ENCODE data around the gene WIPF2. TPM values are rescaled to one million over a fixed set of nuclear protein-coding genes. Genes with fewer than 3 reads are reported as not detected.
A peak's percentile ranks its signal among the peaks of the same experiment; 100 is the strongest.

Gene WIPF2
- total and polyA plus RNA-seq, 8 donors, result 6.3 to 21.7 (median 13.8) TPM

DNA sequence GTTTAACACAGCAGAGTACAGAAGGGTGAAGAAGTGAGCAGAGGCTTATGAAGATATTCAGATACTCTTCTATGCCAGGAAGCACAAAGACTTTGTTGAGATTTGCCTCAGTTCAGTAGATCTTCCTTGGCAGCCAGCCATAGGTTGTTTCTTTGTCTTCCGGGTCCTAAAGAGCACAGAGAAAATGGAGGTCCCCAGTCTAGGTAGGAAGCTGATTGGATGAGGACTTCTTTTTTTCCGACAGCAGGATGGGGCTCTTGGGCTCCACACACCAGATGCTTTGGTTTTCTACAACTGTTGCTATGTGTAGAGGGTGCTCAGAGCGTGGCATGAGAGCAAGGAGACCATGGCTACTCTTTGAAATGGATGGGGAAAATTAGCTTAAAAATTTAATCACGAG, 60.3 kb downstream of the WIPF2 start:
- TF ChIP-seq, protein P1, sequence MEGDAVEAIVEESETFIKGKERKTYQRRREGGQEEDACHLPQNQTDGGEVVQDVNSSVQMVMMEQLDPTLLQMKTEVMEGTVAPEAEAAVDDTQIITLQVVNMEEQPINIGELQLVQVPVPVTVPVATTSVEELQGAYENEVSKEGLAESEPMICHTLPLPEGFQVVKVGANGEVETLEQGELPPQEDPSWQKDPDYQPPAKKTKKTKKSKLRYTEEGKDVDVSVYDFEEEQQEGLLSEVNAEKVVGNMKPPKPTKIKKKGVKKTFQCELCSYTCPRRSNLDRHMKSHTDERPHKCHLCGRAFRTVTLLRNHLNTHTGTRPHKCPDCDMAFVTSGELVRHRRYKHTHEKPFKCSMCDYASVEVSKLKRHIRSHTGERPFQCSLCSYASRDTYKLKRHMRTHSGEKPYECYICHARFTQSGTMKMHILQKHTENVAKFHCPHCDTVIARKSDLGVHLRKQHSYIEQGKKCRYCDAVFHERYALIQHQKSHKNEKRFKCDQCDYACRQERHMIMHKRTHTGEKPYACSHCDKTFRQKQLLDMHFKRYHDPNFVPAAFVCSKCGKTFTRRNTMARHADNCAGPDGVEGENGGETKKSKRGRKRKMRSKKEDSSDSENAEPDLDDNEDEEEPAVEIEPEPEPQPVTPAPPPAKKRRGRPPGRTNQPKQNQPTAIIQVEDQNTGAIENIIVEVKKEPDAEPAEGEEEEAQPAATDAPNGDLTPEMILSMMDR (IDR thresholded peaks at IDR 0.05), result no peak
- ATAC-seq, result no peak
- Histone ChIP-seq H3K4me1 (peaks cover 0 to 5% (median 3%) of the 10 kb centered on the region in 3 donors), H3K9me3 (no peaks in the 10 kb centered on the region), H3K27ac (no peak overlapping the region), H3K27me3 (no peaks in the 10 kb centered on the region), H3K4me3 (no peak overlapping the region), H3K36me3 (peaks cover 11 to 62% (median 23%) of the 10 kb centered on the region in 3 donors)
- WGBS, 2 donors, result 91 to 98% methylated on average over 4 of the region's 4 CpGs
- FAIRE-seq, result no peak
- no peak for DNase-seq
- intact Hi-C loops (cut with DNase I), result no loop called here

DNA sequence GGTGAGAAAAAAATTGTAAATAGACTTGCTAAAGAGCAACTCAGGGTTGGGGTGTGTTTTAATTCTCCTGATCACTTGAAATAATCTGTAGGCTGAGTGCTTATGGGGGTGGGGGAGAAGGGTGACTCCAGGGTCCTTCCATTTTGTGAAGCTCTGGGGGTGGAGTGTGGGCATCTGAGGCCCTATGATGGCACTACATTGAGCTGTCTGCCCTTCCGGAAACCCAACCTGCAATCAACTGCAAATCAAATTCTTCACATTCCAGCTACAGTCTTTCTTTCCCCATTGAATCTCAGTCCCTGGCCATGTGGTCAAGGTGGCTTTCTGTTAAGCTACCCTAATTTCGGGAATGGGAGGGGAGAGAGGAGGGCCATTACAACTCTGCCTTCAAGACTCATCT, 62.6 kb downstream of the WIPF2 start:
- intact Hi-C loops (cut with DNase I), result loop anchor here in 1 of 3 donors (10.0 kb wide), 1 partner anchor 77 kb away; no protein-coding TSS in a partner anchor
- H3K36me3 ChIP-seq, result peaks cover 9 to 44% (median 17%) of the 10 kb centered on the region in 3 donors
- DNase-seq (no peak), ATAC-seq (no peak), FAIRE-seq (no peak)
- 71 to 74% methylated on average over 2 of the region's 2 CpGs for WGBS, 2 donors
- H3K4me3 ChIP-seq, result no peak overlapping the region
- H3K4me1 ChIP-seq, result peaks cover 0 to 5% (median 5%) of the 10 kb centered on the region in 3 donors
- H3K9me3 ChIP-seq, result no peaks in the 10 kb centered on the region
- TF ChIP-seq, protein P1 (IDR thresholded peaks at IDR 0.05), result no peak
- H3K27me3 ChIP-seq, result no peaks in the 10 kb centered on the region
- H3K27ac ChIP-seq, result no peak overlapping the region

DNA sequence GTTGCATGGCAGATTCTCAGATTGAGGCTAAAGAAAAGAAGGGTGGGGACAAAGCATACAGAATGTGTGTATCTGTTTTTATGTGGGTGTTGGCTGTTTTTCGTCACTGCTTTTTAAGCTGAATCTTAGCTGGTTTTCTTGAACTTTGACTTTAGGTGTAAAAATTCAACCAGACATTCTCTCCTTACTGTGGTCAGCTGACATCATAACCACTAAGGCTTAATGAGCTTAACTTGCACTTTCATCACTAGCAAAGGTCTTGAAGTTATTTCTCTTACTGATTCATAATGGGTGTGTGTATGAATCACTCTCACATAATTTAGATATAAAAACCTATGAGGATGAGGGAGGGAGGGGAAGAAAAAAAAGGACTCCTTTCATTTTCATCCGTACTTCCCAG, 64.6 kb downstream of the WIPF2 start:
- Histone ChIP-seq H3K27ac (peak overlapping the region in 2 of 4 donors; percentile 63 to 66), H3K27me3 (no peaks in the 10 kb centered on the region), H3K9me3 (no peaks in the 10 kb centered on the region), H3K36me3 (peaks cover 4 to 25% (median 7%) of the 10 kb centered on the region in 3 donors), H3K4me1 (peaks cover 0 to 5% (median 5%) of the 10 kb centered on the region in 3 donors), H3K4me3 (no peak overlapping the region)
- intact Hi-C loops (cut with DNase I), result loop anchor here in 1 of 3 donors (10.0 kb wide), 1 partner anchor 79 kb away; no protein-coding TSS in a partner anchor
- DNase-seq, result no peak
- peak in 2 of 4 donors; percentile 5 for ATAC-seq
- 29 to 51% methylated on average over 2 of the region's 2 CpGs for WGBS, 2 donors
- peak; percentile 23 for FAIRE-seq
- TF ChIP-seq, protein P1 (IDR thresholded peaks at IDR 0.05), result no peak

DNA sequence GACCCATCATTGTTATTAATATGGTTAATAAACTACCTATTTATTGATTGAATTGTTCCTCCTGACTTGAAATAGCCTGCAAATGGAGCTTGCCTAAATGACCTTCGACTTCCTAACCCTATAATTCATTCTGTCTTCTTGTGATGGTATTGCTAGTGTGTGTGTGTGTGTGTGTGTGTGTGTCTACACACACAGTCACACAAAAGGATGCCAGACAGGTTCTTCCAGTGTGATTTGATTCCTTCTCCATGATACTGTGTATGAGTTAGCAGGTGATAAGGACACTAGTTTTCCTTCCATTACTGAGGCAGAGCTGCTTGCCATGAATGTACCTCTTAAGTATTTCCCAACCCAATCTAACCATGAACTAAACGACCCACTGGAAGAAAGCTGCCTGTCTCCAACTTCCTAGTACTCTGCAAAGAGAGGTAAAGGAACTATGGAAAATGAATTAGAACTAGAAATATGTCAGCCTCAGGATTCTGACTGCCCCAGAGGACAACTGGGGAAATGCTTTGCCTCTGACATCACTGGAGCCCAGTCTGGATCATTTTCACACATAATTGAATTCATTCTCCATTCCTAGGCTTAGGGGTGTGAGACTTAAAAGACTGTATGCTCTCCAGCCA, 65.1 kb downstream of the WIPF2 start:
- H3K27me3 ChIP-seq, result no peaks in the 10 kb centered on the region
- peak overlapping the region in 2 of 4 donors; percentile 63 to 66 for H3K27ac ChIP-seq
- H3K4me3 ChIP-seq, result no peak overlapping the region
- peaks cover 0 to 5% (median 5%) of the 10 kb centered on the region in 3 donors for H3K4me1 ChIP-seq
- H3K9me3 ChIP-seq, result no peaks in the 10 kb centered on the region
- DNase-seq, result no peak
- peaks cover under 1 to 20% (median 3%) of the 10 kb centered on the region in 3 donors for H3K36me3 ChIP-seq
- TF ChIP-seq, protein P1 (IDR thresholded peaks at IDR 0.05), result no peak
- no peak for FAIRE-seq
- intact Hi-C loops (cut with DNase I), result loop anchor here in 1 of 3 donors (10.0 kb wide), 1 partner anchor 79 kb away; no protein-coding TSS in a partner anchor
- ATAC-seq, result peak in 2 of 4 donors; percentile 3 to 8
- 5 to 9% methylated on average over 2 of the region's 2 CpGs for WGBS, 2 donors

DNA sequence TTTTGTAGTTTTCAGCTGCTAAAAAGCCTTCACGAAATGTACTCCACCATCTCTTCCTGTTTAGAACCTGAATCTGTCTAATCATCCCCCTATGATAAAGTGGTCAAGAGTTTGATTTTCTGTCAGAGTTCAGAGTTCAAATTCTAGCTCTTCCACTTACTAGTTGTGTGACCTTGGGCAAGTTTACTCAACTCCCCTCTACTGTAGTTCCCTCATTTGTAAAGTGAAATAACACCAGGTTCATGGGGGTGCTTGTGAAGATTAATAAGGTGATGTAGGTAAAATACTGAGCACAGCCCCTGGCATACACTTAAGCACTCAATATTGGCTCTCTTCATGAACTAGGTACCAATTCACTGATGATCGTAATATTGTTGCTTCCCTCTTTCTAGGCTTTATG, 67.4 kb downstream of the WIPF2 start:
- H3K27ac ChIP-seq, result no peak overlapping the region
- peaks cover 0 to 5% (median 5%) of the 10 kb centered on the region in 3 donors for H3K4me1 ChIP-seq
- TF ChIP-seq, protein P1 (IDR thresholded peaks at IDR 0.05), result no peak
- WGBS, 2 donors, result 75 to 77% methylated on average over 2 of the region's 2 CpGs
- ATAC-seq, result no peak
- FAIRE-seq, result no peak
- DNase-seq, result no peak
- intact Hi-C loops (cut with DNase I), result loop anchor here in 2 of 3 donors (5.0 to 10.0 kb wide), 2 partner anchors 69 to 82 kb away; partner anchors contain the start of gene WIPF2 (in 1 of the 2)
- H3K4me3 ChIP-seq, result no peak overlapping the region
- no peaks in the 10 kb centered on the region for H3K9me3 ChIP-seq
- H3K27me3 ChIP-seq, result no peaks in the 10 kb centered on the region
- H3K36me3 ChIP-seq, result no peaks in the 10 kb centered on the region
